ENCODE results near the gene FRMD4A.

The FRMD4A gene

DNA sequence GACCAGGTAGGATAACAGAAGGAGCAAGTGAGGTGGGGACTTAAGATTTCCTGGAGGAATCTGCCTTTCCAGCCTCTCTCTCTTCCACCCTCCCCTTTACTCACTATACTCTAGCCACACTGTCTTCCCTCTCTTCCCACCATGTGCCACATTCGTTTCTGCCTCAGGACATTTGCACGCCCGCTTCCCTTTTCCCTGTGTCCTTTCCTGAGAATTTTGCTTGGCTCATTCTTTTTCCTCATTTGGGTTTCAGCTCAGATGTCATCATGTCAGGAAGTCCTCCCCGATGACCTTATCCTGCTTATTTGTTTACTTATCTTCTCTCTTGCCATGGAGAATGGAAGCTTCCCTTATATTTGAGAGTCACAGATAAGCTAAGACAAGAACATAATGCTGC lies 380.2 kb downstream of the FRMD4A start:
- no peaks in the 10 kb centered on the region for H3K79me2 ChIP-seq (ENCODE audit: low read length)
- H3K4me3 ChIP-seq (ENCODE audit: low read length) = no peak overlapping the region
- H3K9ac ChIP-seq (ENCODE audit: low read length) = no peak overlapping the region
- no peaks in the 10 kb centered on the region for H3K27me3 ChIP-seq (replicated peaks; ENCODE audit: insufficient read depth, low read length)
- H3K4me2 ChIP-seq (ENCODE audit: low read depth, low read length) = no peak overlapping the region
- no peaks in the 10 kb centered on the region for H3F3A ChIP-seq (ENCODE audit: insufficient read depth, low read length)
- H3K36me3 ChIP-seq (replicated peaks; ENCODE audit: insufficient read depth, low read length) = no peaks in the 10 kb centered on the region
- H2AFZ ChIP-seq (ENCODE audit: low read length) = no peak overlapping the region
- H3K4me1 ChIP-seq (ENCODE audit: low read length) = no peaks in the 10 kb centered on the region
- TF ChIP-seq EZH2phosphoT487 (IDR thresholded peaks at IDR 0.05; ENCODE audit: low read length) = no peak
- TF ChIP-seq EZH2 (optimal IDR thresholded peaks at IDR 0.05; ENCODE audit: low read depth, low read length) = no peak
- TF ChIP-seq, protein P1, sequence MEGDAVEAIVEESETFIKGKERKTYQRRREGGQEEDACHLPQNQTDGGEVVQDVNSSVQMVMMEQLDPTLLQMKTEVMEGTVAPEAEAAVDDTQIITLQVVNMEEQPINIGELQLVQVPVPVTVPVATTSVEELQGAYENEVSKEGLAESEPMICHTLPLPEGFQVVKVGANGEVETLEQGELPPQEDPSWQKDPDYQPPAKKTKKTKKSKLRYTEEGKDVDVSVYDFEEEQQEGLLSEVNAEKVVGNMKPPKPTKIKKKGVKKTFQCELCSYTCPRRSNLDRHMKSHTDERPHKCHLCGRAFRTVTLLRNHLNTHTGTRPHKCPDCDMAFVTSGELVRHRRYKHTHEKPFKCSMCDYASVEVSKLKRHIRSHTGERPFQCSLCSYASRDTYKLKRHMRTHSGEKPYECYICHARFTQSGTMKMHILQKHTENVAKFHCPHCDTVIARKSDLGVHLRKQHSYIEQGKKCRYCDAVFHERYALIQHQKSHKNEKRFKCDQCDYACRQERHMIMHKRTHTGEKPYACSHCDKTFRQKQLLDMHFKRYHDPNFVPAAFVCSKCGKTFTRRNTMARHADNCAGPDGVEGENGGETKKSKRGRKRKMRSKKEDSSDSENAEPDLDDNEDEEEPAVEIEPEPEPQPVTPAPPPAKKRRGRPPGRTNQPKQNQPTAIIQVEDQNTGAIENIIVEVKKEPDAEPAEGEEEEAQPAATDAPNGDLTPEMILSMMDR (IDR thresholded peaks at IDR 0.05; ENCODE audit: low read length) = no peak
- H3K9me2 ChIP-seq (replicated peaks; ENCODE audit: insufficient read depth, low read length) = no peaks in the 10 kb centered on the region
- H4K20me1 ChIP-seq (ENCODE audit: insufficient read depth, low read length) = no peaks in the 10 kb centered on the region
- H3K9me3 ChIP-seq (replicated peaks; ENCODE audit: insufficient read depth, low read length) = no peaks in the 10 kb centered on the region
- no peak overlapping the region for H3K27ac ChIP-seq (ENCODE audit: low read length)
- DNase-seq = no peak

DNA sequence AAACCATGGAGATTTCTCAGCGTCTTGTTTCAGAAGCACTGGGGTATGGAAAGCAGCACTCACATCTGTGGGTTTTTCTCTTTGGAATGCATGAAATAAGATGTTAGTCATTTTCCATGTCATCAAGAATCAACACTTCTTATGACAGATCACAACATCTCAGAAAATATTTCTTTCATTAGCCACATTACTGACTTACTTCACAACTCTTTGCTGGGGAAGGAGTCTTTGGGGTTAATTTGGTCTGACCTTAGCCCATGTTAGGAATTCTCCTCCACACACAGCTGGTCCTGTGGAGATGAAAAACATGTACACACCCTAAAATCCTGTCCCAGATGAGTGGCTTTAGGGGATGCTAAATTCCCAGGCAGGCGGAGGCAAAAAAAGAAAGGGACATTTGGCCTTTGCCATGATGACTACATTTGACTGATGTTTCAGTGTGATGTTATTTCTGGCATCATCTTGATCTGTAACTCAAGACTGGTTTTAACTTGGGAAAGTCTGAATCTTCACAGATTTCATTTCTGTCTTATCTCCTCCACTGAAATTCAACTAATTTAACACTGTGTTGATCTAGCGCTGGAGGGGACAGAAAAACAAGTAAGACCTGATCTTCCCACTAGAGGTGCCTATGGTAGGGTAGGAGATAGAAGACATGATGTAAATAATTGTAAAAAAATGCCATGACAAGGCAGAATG lies 380.7 kb downstream of the FRMD4A start:
- Histone ChIP-seq H3K4me1 (ENCODE audit: low read length) (no peaks in the 10 kb centered on the region), H3K79me2 (ENCODE audit: low read length) (no peaks in the 10 kb centered on the region), H3K27me3 (replicated peaks; ENCODE audit: insufficient read depth, low read length) (no peaks in the 10 kb centered on the region), H3K27ac (ENCODE audit: low read length) (no peak overlapping the region), H4K20me1 (ENCODE audit: insufficient read depth, low read length) (no peaks in the 10 kb centered on the region), H3K9me2 (replicated peaks; ENCODE audit: insufficient read depth, low read length) (no peaks in the 10 kb centered on the region), H3K9me3 (replicated peaks; ENCODE audit: insufficient read depth, low read length) (no peaks in the 10 kb centered on the region), H3K9ac (ENCODE audit: low read length) (no peak overlapping the region), H3F3A (ENCODE audit: insufficient read depth, low read length) (no peaks in the 10 kb centered on the region), H3K4me2 (ENCODE audit: low read depth, low read length) (no peak overlapping the region), H3K4me3 (ENCODE audit: low read length) (no peak overlapping the region), H3K36me3 (replicated peaks; ENCODE audit: insufficient read depth, low read length) (no peaks in the 10 kb centered on the region), H2AFZ (ENCODE audit: low read length) (no peak overlapping the region)
- DNase-seq = no peak
- no peak for TF ChIP-seq EZH2 (optimal IDR thresholded peaks at IDR 0.05; ENCODE audit: low read depth, low read length)
- TF ChIP-seq EZH2phosphoT487 (IDR thresholded peaks at IDR 0.05; ENCODE audit: low read length) = no peak

DNA sequence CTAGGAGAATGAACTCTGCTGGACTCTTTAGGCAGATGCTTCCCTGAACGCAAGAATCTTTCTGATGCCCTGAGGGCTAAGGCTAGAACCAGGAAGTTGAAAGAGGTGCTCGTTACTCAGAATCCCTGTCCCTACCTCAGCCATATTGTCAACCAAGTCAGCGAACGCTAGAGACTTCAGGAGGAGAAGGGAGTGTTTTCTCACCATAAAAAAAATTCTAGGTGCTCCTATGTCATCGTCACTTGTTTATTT lies 384.6 kb downstream of the FRMD4A start:
- no peaks in the 10 kb centered on the region for H3F3A ChIP-seq (ENCODE audit: insufficient read depth, low read length)
- no peaks in the 10 kb centered on the region for H3K27me3 ChIP-seq (replicated peaks; ENCODE audit: insufficient read depth, low read length)
- H3K4me1 ChIP-seq (ENCODE audit: low read length) = no peaks in the 10 kb centered on the region
- H3K9me3 ChIP-seq (replicated peaks; ENCODE audit: insufficient read depth, low read length) = no peaks in the 10 kb centered on the region
- no peaks in the 10 kb centered on the region for H3K79me2 ChIP-seq (ENCODE audit: low read length)
- H3K4me2 ChIP-seq (ENCODE audit: low read depth, low read length) = no peak overlapping the region
- no peaks in the 10 kb centered on the region for H4K20me1 ChIP-seq (ENCODE audit: insufficient read depth, low read length)
- no peak overlapping the region for H3K9ac ChIP-seq (ENCODE audit: low read length)
- H3K4me3 ChIP-seq (ENCODE audit: low read length) = no peak overlapping the region
- no peak for DNase-seq
- no peak overlapping the region for H3K27ac ChIP-seq (ENCODE audit: low read length)
- no peaks in the 10 kb centered on the region for H3K9me2 ChIP-seq (replicated peaks; ENCODE audit: insufficient read depth, low read length)
- no peaks in the 10 kb centered on the region for H3K36me3 ChIP-seq (replicated peaks; ENCODE audit: insufficient read depth, low read length)
- TF ChIP-seq EZH2 (optimal IDR thresholded peaks at IDR 0.05; ENCODE audit: low read depth, low read length) (no peak), EZH2phosphoT487 (IDR thresholded peaks at IDR 0.05; ENCODE audit: low read length) (no peak)
- TF ChIP-seq, protein P1 (IDR thresholded peaks at IDR 0.05; ENCODE audit: low read length) = no peak
- no peak overlapping the region for H2AFZ ChIP-seq (ENCODE audit: low read length)

DNA sequence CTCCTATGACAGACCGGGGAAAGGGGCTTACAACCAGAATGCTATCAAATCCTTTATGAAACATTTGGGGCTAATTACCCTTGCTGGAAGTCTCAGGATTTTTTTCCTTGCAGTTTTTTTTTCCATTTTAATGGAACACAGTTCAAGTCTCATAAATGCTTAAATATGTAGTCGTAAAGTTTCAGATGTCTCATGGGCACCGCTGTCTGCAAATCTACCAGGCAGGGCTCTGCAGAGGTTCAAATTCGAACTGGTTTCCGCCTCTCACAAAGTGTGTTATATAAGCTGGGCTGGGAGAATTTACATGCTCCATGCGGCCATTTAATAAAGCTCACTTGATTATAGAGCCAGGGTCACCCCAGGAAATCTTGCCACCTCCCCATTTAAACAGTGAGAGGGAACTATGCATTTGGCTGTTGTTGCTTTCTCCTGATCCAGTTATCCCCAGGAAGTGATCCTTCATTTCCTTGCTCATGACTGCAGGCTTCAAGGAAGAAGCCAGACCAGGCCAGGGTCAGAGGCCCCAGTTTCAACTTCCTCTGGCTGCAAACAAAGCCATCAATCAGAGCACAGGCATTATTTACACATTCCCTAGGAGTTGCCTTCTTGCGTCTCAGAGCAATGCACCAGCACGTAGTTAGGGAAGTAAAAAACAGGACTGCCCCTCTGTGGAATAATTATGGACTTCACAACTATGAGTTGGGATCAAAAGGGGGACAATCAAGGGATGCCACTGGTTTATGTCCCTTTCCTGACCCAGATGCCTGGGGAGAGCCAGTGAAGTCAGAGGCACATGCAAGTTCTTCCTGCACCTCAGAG lies 385.1 kb downstream of the FRMD4A start:
- Histone ChIP-seq H4K20me1 (ENCODE audit: insufficient read depth, low read length) (no peaks in the 10 kb centered on the region), H3K27me3 (replicated peaks; ENCODE audit: insufficient read depth, low read length) (no peaks in the 10 kb centered on the region), H3K9me3 (replicated peaks; ENCODE audit: insufficient read depth, low read length) (no peaks in the 10 kb centered on the region), H3K79me2 (ENCODE audit: low read length) (no peaks in the 10 kb centered on the region), H3K4me1 (ENCODE audit: low read length) (no peaks in the 10 kb centered on the region), H3K9me2 (replicated peaks; ENCODE audit: insufficient read depth, low read length) (no peaks in the 10 kb centered on the region), H3K4me2 (ENCODE audit: low read depth, low read length) (no peak overlapping the region), H3K9ac (ENCODE audit: low read length) (no peak overlapping the region), H3K36me3 (replicated peaks; ENCODE audit: insufficient read depth, low read length) (no peaks in the 10 kb centered on the region), H3K27ac (ENCODE audit: low read length) (no peak overlapping the region), H3K4me3 (ENCODE audit: low read length) (no peak overlapping the region), H3F3A (ENCODE audit: insufficient read depth, low read length) (no peaks in the 10 kb centered on the region), H2AFZ (ENCODE audit: low read length) (no peak overlapping the region)
- no peak for DNase-seq
- TF ChIP-seq, protein P1 (IDR thresholded peaks at IDR 0.05; ENCODE audit: low read length) = no peak
- TF ChIP-seq EZH2phosphoT487 (IDR thresholded peaks at IDR 0.05; ENCODE audit: low read length) = no peak
- TF ChIP-seq EZH2 (optimal IDR thresholded peaks at IDR 0.05; ENCODE audit: low read depth, low read length) = no peak

Measured in MM.1S (cell line).